ENCODE results near the gene SPAG7. TPM values are rescaled to one million over a fixed set of nuclear protein-coding genes. Genes with fewer than 3 reads are reported as not detected.

Gene SPAG7
- total and polyA plus RNA-seq, 2 experiments from 2014 or later, result 64.3 to 194 TPM

DNA sequence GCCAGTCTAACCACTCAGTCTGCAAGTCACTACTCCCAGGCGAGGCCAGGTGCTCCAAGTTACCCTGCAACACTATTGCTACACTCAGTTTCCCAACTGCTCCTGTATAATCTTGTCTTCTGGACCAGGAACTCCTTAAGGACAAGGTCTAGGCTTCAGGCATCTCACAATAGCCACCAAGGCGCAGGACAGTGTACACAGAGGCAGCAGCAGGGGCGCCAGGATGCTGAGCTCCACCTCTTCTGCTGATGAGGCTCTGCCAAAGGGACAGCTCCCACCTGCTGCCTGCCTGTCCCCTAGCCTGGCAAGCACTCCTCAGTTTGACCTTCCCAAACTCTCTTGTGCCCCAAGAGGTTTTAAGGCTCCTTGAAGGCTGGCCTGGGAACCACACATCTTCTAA, 31.2 kb downstream of the SPAG7 start:
- Histone ChIP-seq H3K36me3 (replicated peaks; ENCODE audit: insufficient read depth, low read depth) (no peaks in the 10 kb centered on the region), H3K9me2 (replicated peaks; ENCODE audit: insufficient read depth) (no peaks in the 10 kb centered on the region), H3K4me1 (ENCODE audit: insufficient read depth) (peaks cover 17% of the 10 kb centered on the region), H3K4me2 (no peak overlapping the region), H3K27me3 (no peaks in the 10 kb centered on the region), H3K4me3 (no peak overlapping the region), H2AFZ (no peak overlapping the region), H3K79me2 (peaks cover 30% of the 10 kb centered on the region), H3K27ac (no peak overlapping the region), H3K9me3 (ENCODE audit: low read depth) (no peaks in the 10 kb centered on the region), H4K20me1 (ENCODE audit: insufficient read depth, poor library complexity, severe bottlenecking) (no peaks in the 10 kb centered on the region)
- no peak for TF ChIP-seq EZH2 (IDR thresholded peaks at IDR 0.05; ENCODE audit: borderline replicate concordance)
- no peak for TF ChIP-seq EZH2phosphoT487 (IDR thresholded peaks at IDR 0.05; ENCODE audit: low read depth, severe bottlenecking, unreplicated experiment)
- TF ChIP-seq, protein P1, sequence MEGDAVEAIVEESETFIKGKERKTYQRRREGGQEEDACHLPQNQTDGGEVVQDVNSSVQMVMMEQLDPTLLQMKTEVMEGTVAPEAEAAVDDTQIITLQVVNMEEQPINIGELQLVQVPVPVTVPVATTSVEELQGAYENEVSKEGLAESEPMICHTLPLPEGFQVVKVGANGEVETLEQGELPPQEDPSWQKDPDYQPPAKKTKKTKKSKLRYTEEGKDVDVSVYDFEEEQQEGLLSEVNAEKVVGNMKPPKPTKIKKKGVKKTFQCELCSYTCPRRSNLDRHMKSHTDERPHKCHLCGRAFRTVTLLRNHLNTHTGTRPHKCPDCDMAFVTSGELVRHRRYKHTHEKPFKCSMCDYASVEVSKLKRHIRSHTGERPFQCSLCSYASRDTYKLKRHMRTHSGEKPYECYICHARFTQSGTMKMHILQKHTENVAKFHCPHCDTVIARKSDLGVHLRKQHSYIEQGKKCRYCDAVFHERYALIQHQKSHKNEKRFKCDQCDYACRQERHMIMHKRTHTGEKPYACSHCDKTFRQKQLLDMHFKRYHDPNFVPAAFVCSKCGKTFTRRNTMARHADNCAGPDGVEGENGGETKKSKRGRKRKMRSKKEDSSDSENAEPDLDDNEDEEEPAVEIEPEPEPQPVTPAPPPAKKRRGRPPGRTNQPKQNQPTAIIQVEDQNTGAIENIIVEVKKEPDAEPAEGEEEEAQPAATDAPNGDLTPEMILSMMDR (IDR thresholded peaks at IDR 0.05; ENCODE audit: poor library complexity), result no peak
- 100% methylated on average over 3 of the region's 3 CpGs for WGBS (ENCODE audit: low lambda C conversion rate, missing lambda C conversion rate)
- no peak for DNase-seq (ENCODE audit: low spot score)

DNA sequence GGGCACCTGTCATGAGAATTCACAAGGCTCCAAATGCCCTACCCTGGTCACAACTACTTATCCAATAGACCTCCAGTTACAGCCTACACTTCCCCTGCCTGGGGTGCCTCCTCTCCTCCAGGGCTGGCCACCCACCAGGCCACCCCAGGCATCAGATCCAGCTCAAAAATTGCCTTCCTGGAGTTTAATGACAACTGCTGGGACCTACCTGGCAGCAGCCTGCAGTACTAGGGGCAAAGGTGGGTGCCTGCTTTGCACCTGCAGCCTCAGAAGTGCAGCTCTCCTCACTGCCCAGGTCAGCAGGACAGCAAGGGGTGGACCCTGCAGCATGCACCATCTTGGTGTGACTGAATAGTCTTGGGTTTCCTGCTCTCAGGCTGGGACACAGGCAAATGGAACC, 32.0 kb downstream of the SPAG7 start:
- Histone ChIP-seq H3K27me3 (no peaks in the 10 kb centered on the region), H3K4me1 (ENCODE audit: insufficient read depth) (peaks cover 12% of the 10 kb centered on the region), H4K20me1 (ENCODE audit: insufficient read depth, poor library complexity, severe bottlenecking) (no peaks in the 10 kb centered on the region), H3K36me3 (replicated peaks; ENCODE audit: insufficient read depth, low read depth) (no peaks in the 10 kb centered on the region), H3K79me2 (peaks cover 22% of the 10 kb centered on the region), H2AFZ (no peak overlapping the region), H3K4me2 (no peak overlapping the region), H3K4me3 (no peak overlapping the region), H3K27ac (no peak overlapping the region), H3K9me3 (ENCODE audit: low read depth) (no peaks in the 10 kb centered on the region), H3K9me2 (replicated peaks; ENCODE audit: insufficient read depth) (no peaks in the 10 kb centered on the region)
- DNase-seq (ENCODE audit: low spot score), result no peak
- TF ChIP-seq EZH2phosphoT487 (IDR thresholded peaks at IDR 0.05; ENCODE audit: low read depth, severe bottlenecking, unreplicated experiment), result no peak
- TF ChIP-seq, protein P1 (IDR thresholded peaks at IDR 0.05; ENCODE audit: poor library complexity), result no peak
- no peak for TF ChIP-seq EZH2 (IDR thresholded peaks at IDR 0.05; ENCODE audit: borderline replicate concordance)

DNA sequence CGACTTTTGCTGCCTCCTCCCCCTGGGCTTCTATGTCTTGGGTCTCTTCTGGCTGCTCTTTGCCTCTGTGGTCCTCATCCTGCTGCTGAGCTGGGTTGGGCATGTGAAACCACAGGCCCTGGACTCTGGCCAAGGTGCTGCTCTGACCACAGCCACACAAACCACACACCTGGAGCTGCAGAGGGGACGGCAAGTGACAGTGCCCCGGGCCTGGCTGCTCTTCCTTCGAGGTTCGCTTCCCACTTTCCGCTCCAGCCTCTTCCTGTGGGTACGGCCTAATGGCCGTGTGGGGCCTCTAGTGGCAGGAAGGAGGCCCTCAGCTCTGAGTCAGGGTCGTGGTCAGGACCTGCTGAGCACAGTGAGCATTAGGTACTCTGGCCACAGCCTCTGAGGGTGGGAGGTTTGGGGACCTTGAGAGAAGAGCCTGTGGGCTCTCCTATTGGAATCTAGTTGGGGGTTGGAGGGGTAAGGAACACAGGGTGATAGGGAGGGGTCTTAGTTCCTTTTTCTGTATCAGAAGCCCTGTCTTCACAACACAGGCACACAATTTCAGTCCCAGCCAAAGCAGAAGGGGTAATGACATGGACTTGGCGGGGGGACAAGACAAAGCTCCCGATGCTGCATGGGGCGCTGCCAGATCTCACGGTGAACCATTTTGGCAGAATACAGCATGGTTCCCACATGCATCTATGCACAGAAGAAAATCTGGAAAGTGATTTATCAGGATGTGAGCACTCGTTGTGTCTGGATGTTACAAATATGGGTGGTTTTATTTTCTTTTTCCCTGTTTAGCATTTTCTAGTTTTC, 33.2 kb downstream of the SPAG7 start:
- H3K9me3 ChIP-seq (ENCODE audit: low read depth), result no peaks in the 10 kb centered on the region
- no peaks in the 10 kb centered on the region for H4K20me1 ChIP-seq (ENCODE audit: insufficient read depth, poor library complexity, severe bottlenecking)
- DNase-seq (ENCODE audit: low spot score), result peak; percentile 34
- H3K27ac ChIP-seq, result no peak overlapping the region
- H3K4me3 ChIP-seq, result no peak overlapping the region
- H3K4me2 ChIP-seq, result no peak overlapping the region
- WGBS (ENCODE audit: low lambda C conversion rate, missing lambda C conversion rate), result 55% methylated on average over 14 of the region's 14 CpGs
- no peak for TF ChIP-seq EZH2phosphoT487 (IDR thresholded peaks at IDR 0.05; ENCODE audit: low read depth, severe bottlenecking, unreplicated experiment)
- TF ChIP-seq, protein P1 (IDR thresholded peaks at IDR 0.05; ENCODE audit: poor library complexity), result peak; percentile 17
- no peaks in the 10 kb centered on the region for H3K27me3 ChIP-seq
- no peaks in the 10 kb centered on the region for H3K36me3 ChIP-seq (replicated peaks; ENCODE audit: insufficient read depth, low read depth)
- H2AFZ ChIP-seq, result no peak overlapping the region
- H3K79me2 ChIP-seq, result peaks cover 22% of the 10 kb centered on the region
- no peaks in the 10 kb centered on the region for H3K9me2 ChIP-seq (replicated peaks; ENCODE audit: insufficient read depth)
- H3K4me1 ChIP-seq (ENCODE audit: insufficient read depth), result peaks cover 12% of the 10 kb centered on the region
